NOMO-1 treated with DMSO at 0.1 percent for 48 hours (cell line): ENCODE measurements around the gene MAGOHB.
"Not testable (repeated sequence)": the region's sequence is repeated elsewhere in the genome, so short reads cannot be mapped to it uniquely, and the experiment has no call there.

Source experiments
- DNase-seq: peaks from one replicate; lab custom pipeline; 2025; ENCODE audit not compliant: unreplicated experiment; lab: John Stamatoyannopoulos, UW

Gene MAGOHB

GRCh38 chr12:10613349-10614055 is at the start of gene MAGOHB:
Gene MAGOHB (minus strand): TSS chr12:10613609. CDS start chr12:10613532, 77 bp downstream.
- peak; percentile 93 for DNase-seq

- DNase-seq: no peak
These were observed 47.9 kb upstream of the MAGOHB start for GRCh38 chr12:10661338-10661737.

DNA sequence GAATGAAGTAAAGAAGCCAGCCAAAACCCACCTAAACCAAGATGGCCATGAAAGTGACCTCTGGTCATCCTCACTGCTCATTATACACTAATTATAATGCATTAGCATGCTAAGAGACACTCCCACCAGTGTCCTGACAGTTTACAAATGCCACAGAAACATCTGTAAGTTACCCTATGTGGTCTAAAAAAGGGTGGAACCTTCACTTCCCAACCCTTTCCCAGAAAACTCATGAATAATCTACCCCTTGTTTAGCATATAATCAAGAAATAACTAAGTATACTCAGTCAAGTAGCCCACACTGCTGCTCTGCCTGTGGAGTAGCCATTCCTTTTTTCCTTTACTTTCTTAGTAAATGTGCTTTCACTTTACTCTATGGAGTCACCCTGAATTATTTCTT is 40.6 kb upstream of the MAGOHB start:
- no peak for DNase-seq

DNA sequence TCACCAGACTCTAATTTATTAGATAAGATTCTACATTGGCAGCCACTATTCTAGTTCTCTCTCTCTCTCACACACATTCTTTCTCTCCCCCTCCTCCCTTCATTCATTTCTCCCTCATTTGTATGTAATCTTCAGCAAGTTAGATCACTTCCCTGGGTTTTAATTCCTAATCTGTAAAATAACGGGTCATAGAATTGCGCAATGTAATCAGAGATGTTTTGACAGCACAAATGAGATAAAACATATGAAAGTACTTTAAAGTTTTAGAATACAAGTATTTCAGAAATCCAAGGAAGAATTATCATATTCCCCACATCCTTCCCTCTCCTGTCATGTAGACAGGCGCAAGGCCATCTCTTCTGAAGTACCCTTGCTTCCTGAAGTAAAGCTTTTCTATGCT is 38.8 kb upstream of the MAGOHB start:
- no peak for DNase-seq

GRCh38 chr12:10646576-10646975 is 33.2 kb upstream of the MAGOHB start:
- DNase-seq: not testable (repeated sequence)

DNA sequence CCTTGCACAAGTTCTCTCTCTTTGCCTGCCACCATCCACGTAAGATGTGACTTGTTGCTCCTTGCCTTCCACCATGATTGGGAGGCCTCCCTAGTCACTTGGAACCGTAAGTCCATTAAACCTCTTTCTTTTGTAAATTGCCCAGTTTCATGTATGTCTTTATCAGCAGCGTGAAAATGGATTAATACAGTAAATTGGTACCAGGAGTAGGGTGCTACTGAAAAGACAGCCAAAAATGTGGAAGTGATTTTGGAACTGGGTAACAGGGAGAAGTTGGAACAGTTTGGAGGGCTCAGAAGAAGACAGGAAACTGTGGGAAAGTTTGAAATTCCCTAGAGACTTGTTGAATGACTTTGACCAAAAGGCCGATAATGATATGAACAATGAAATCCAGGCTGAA is 32.5 kb upstream of the MAGOHB start:
- no peak for DNase-seq

GRCh38 chr12:10641735-10642500 is 28.5 kb upstream of the MAGOHB start:
- no peak for DNase-seq

- no peak for DNase-seq
These were observed 25.3 kb upstream of the MAGOHB start for GRCh38 chr12:10638728-10639127.

- no peak for DNase-seq
These were observed 23.2 kb upstream of the MAGOHB start for GRCh38 chr12:10636611-10637010.

DNA sequence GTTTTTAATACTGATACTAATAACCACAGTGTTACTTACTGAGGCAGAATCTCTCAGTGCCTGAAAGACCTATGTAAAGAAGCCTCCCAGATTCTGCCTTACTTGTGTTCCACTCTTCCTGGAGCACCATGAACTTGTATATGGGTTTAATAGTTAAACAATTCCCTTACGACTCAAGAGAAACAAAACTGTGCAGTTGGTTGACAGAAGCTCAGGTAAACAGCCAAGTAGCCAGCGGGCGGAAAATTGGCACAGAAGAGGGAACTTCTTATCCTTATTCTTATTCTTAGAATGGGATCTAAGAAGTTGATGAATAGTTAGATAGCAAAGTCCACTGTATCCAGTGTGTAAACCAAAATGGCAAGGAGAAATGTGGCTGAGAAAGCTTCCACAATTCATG is 22.7 kb upstream of the MAGOHB start:
- no peak for DNase-seq

DNA sequence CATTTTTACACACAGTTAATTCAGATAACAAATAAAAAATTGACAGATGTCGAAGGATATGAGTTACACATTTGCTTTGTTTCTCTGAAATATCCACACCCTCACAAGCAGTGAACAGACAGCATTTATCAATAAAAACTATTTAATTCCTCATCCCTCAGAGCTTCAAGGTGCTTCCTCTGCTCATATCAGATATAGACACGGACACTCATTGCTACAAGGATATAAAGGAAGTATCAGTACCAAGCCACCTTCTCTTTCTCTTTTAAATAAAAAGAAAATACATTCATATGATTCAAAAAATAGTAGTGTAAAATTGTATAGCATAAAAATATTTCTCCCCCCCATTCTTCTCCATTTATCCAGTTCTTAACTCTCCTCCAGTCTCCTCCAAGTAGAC is 21.9 kb upstream of the MAGOHB start:
- DNase-seq: no peak

DNA sequence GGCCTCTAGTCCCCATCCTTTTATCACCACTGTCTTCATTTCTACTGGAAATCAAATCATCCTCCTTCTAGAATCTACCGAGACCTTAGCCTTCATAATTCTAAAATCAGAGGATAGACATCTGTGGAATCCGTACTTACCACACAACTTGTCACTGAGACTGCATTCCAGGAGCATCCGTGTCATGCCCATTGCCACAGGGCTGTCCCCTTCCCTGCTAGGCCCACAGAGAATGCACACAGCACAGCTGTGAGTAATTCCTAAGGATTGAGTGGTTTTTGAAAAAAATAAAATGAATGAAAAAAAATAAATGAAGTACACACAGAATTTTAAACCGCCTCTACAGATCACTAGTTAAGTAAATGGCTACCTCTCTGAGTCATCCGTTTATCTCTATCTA is 21.0 kb upstream of the MAGOHB start:
- DNase-seq: no peak

GRCh38 chr12:10633541-10633940 is 20.1 kb upstream of the MAGOHB start:
- no peak for DNase-seq

GRCh38 chr12:10632226-10632625 is 18.8 kb upstream of the MAGOHB start:
- DNase-seq: no peak

DNA sequence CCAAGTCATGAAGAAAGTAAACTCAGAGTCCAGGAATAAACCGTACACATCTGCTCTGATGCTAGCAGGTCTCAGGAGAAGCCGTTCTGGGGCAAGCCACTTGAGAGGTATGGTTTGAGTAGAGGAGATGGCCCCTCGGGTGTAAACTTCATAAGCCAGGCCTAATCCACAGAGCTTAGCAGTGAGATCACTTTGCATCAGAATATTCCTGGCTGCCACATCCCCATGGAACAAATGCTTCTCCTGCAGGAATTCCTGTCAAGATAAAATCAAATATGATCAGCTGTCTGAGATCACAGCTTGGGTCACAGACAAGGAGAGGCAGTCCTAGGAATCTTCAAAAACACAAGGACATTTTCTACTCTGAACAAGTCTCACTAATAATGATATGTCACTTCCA is 11.2 kb upstream of the MAGOHB start:
- DNase-seq: no peak

GRCh38 chr12:10623131-10623530 is 9.7 kb upstream of the MAGOHB start:
- no peak for DNase-seq

GRCh38 chr12:10621278-10621677 is 7.9 kb upstream of the MAGOHB start:
- no peak for DNase-seq

GRCh38 chr12:10620078-10620779 is 6.8 kb upstream of the MAGOHB start:
- DNase-seq: no peak

- DNase-seq: no peak
These were observed 5.1 kb upstream of the MAGOHB start for GRCh38 chr12:10618338-10618987.

DNA sequence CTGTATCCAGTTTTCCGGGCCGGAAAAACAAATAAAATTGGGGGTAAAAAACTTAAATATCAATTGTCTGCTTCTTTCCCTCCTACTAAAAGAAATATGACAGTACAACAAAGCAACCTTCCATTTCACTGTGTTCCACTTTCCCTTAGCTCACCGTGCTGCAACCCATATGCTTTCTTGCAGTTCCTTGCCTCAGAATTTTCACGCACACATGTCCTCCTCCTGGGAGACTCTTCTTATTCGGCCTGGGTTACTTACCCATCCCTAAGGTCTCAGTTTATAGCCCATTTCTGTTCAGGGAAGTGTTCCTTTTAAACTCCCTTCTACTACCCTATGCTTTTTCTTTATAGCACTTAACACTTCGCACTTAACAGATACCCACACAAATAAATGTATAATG is 4.5 kb upstream of the MAGOHB start:
- no peak for DNase-seq

- no peak for DNase-seq
These were observed 2.1 kb upstream of the MAGOHB start for GRCh38 chr12:10615532-10615931.

- no peak for DNase-seq
These were observed 604 bp upstream of the MAGOHB start for GRCh38 chr12:10614056-10614370.
